MG63 (cell line): ENCODE results near the gene FOXP1. TPM values are rescaled to one million over a fixed set of nuclear protein-coding genes. Genes with fewer than 3 reads are reported as not detected.

ENCODE experiments used
- DNase-seq: peaks from one replicate; pipeline ENCODE4 v3.0.0-alpha.2; 2020
- H3K27me3 ChIP-seq: fragments of 250-450 bp; sonication (Bioruptor Pico); 2 replicates; pipeline ENCODE4 v1.5.1; 2020; ENCODE audit warnings: mild to moderate bottlenecking, moderate library complexity
- H3K36me3 ChIP-seq: fragments of 250-450 bp; sonication (Bioruptor Pico); 2 replicates; pipeline ENCODE4 v1.5.1; 2020; ENCODE audit warnings: mild to moderate bottlenecking, moderate library complexity
- H3K4me3 ChIP-seq: fragments of 250-450 bp; sonication (Bioruptor Pico); 2 replicates; pipeline ENCODE4 v1.5.1; 2020; ENCODE audit warnings: mild to moderate bottlenecking, moderate library complexity
- H3K9me3 ChIP-seq: fragments of 250-450 bp; sonication (Bioruptor Pico); 2 replicates; pipeline ENCODE4 v1.5.1; 2020; ENCODE audit warnings: mild to moderate bottlenecking, moderate library complexity
- total RNA-seq: library from RNA; depleted of rRNA; stranded (reverse); fragments of >200 nt; shearing (Covaris generic); gene quantifications from 2 replicates; pipeline ENCODE4 v1.2.3, GENCODE V29; 2014; ENCODE audit warnings: low replicate concordance

The FOXP1 gene
- total RNA-seq, 1 experiment from 2014 or later: 15.0 TPM

DNA sequence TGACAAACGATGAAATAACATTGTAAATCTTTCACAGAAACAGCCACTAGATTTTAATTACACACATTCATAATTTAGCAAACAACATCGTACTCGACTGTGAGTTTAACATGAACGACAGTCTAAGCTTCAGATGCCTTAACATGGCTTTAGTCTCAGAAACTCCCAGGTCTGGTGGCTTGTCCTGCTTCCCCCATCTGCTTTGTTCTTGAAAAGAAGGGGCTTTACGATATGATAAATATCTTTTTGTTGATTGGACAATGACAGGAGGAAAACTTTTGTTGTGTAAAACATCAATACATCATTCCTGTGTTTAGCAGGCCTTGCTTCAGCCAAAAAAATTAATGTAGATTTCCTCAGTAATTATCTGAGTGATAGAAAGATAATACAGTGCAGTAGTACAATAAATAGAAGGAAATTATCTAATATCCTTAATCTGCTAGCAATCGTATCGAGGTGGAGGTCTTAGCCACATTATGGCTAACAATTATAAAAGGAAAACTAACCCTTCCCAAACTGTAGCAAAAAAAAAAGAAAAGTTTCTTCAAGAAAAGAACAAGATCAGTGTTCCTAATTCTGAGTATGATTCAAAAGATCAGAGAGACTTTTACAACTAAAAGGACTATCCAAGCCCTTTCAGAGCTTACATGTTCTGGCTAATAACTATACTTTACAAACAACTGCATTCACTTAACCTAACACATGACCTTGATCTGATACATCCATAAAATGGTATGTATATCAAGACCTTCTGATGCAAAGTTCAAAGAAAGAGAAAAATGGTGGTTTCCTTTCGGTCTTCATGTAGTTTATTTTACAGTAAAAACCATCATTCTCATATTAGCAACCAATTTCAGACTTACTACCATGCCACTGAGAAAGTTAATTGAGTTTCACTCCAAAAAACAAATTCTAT is 535.7 kb downstream of the FOXP1 start:
- Histone ChIP-seq H3K4me3 (no peak overlapping the region), H3K27me3 (no peaks in the 10 kb centered on the region), H3K9me3 (no peaks in the 10 kb centered on the region), H3K36me3 (peaks cover 15% of the 10 kb centered on the region)
- DNase-seq: no peak

DNA sequence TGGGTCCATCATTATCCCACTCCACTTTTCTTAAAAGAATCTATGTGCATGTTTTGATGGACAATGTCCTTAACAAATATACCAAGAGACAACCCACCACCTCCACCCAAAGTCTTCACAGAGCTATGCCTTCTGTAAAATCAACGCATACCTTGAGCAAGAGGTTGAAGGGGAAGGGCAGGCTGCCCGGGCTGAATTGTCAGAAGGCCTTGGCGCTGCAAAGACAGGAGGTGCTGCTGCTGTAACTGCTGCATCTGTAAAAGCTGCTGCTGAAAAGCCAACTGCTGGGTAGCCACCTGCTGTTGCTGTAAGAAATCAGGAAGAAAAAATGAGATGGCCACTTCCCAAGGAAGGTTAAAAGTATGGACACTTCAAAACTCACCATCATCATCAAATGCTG is 536.7 kb downstream of the FOXP1 start:
- no peak for DNase-seq
- Histone ChIP-seq H3K36me3 (peaks cover 15% of the 10 kb centered on the region), H3K4me3 (no peak overlapping the region), H3K9me3 (no peaks in the 10 kb centered on the region), H3K27me3 (no peaks in the 10 kb centered on the region)

DNA sequence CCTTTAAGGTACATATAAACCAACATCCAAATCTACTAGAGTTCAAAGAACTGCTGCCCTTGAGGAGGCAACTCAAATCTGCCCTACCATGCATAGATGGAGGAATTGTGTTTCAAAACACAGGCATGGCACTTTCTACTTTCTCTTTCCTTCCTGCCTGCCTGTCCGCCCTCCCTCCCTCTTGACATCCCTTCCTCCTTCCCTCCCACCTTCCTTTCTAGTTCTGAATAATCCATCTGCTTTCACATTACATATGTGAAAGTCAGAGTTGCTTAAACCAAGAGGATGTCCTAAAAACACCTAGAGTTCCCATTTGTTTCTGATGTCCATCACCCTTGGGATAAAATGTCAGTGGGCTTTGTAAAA is 537.6 kb downstream of the FOXP1 start:
- Histone ChIP-seq H3K27me3 (no peaks in the 10 kb centered on the region), H3K36me3 (peaks cover 17% of the 10 kb centered on the region), H3K4me3 (no peak overlapping the region), H3K9me3 (no peaks in the 10 kb centered on the region)
- no peak for DNase-seq

DNA sequence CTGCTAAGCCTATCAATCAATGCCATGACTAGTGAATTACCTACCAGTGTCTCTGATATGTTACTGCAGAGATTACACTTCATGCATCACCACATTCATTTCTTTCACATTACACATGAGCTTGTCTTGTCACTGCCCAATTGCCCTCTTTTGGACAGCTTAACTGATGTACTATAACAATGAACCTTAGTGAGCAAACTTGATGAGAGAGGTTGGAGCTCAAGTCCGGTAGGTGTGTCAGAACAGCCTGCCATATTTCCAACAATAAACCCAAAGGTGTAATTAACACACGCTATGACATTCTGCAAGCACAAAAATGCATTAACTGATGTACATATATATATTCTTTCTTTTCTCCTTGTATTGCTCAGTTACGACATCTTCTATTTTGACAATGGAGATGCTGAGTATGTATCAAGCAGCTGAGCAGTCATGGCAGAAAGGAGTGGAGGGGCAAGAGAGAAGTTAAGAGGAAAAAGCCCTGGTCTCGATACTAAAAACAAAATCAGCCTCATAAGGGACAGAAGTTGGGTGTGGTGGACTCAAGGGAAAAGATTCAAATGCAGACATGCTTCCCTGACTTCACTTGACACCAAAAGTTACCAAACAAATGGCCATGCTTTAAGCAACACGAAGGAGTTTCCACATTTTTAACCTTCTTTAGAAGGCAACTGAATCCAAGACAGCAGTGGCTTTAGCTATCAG is 538.2 kb downstream of the FOXP1 start:
- no peak overlapping the region for H3K4me3 ChIP-seq
- DNase-seq: no peak
- H3K27me3 ChIP-seq: no peaks in the 10 kb centered on the region
- H3K9me3 ChIP-seq: no peaks in the 10 kb centered on the region
- H3K36me3 ChIP-seq: peaks cover 17% of the 10 kb centered on the region

- no peaks in the 10 kb centered on the region for H3K9me3 ChIP-seq
- H3K27me3 ChIP-seq: no peaks in the 10 kb centered on the region
- H3K4me3 ChIP-seq: no peak overlapping the region
- peaks cover 27% of the 10 kb centered on the region for H3K36me3 ChIP-seq
- no peak for DNase-seq
These were observed 540.8 kb downstream of the FOXP1 start for GRCh38 chr3:71042759-71043158.

- Histone ChIP-seq H3K9me3 (no peaks in the 10 kb centered on the region), H3K4me3 (no peak overlapping the region), H3K36me3 (peaks cover 28% of the 10 kb centered on the region), H3K27me3 (no peaks in the 10 kb centered on the region)
- DNase-seq: no peak
These were observed 542.2 kb downstream of the FOXP1 start for GRCh38 chr3:71041371-71041770.

DNA sequence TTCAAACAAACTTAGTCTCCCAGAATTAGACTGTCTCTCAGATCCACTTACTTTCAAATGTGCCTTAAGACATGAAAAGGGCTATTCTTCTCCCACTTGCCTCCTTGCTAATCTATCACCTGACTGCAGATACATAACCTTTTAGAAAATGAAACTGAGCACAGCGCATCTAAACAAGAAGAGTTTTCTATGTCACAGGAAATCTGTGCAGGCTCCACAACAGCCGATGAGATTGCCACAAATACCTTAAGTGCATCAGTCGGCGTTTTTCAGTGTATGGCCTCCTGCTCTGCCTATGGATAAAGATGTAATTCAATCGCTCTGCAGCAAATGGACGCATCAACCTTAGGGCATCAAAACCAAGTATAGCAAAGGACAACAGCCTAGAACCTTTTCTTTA is 544.2 kb downstream of the FOXP1 start:
- H3K9me3 ChIP-seq: no peaks in the 10 kb centered on the region
- no peak overlapping the region for H3K4me3 ChIP-seq
- H3K36me3 ChIP-seq: peaks cover 29% of the 10 kb centered on the region
- no peak for DNase-seq
- no peaks in the 10 kb centered on the region for H3K27me3 ChIP-seq

DNA sequence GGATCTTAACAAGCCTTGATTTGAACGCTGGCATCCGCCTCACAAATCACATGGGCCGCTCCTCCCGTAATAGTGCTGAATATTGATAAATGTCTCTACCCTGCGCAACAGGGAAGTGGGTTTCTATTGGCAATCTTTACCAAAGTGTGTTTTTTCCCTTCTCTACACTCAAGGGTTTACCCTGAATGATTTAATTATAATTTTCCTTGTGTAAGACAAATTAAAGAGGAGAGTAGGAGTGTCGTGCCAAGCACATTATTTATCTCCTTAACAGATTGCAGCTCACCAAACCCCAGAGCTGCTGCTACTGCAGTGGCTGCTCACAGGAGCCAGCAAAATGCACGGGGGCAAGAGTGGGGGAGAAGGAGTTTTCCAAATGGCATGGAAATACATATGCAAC is 545.8 kb downstream of the FOXP1 start:
- Histone ChIP-seq H3K36me3 (peaks cover 29% of the 10 kb centered on the region), H3K4me3 (no peak overlapping the region), H3K27me3 (no peaks in the 10 kb centered on the region), H3K9me3 (no peaks in the 10 kb centered on the region)
- DNase-seq: no peak

GRCh38 chr3:71035886-71036285 is 547.6 kb downstream of the FOXP1 start:
- no peaks in the 10 kb centered on the region for H3K27me3 ChIP-seq
- H3K36me3 ChIP-seq: peaks cover 25% of the 10 kb centered on the region
- H3K4me3 ChIP-seq: no peak overlapping the region
- H3K9me3 ChIP-seq: no peaks in the 10 kb centered on the region
- no peak for DNase-seq

- DNase-seq: peak; percentile 36
- peaks cover 20% of the 10 kb centered on the region for H3K36me3 ChIP-seq
- H3K27me3 ChIP-seq: no peaks in the 10 kb centered on the region
- no peak overlapping the region for H3K4me3 ChIP-seq
- no peaks in the 10 kb centered on the region for H3K9me3 ChIP-seq
These were observed 548.2 kb downstream of the FOXP1 start for GRCh38 chr3:71035314-71035713.

DNA sequence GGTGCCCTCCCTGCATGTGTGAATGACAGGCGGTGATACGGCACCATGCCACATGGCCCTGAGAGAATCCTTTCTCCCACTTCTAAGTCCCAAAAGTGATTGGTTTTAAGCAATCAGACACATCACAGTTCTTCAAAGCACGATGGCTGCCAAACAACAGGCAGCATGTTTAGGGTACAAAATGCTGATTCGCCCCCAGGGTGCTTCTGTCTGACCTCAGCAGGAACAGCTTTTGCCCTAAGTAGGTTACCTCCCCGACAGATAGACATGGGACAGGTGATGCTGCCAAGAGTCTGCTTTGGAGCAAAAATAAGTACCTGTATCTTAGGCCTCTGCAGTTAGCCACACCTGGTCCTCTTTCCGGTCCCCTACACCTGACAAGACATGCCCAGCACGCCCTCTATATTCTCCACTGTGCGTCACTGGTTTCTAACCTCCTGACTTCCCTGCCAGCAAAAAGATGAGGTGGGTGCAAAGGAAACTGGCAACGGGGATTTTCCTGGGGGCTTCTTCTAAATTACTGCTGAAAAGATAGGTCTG is 549.8 kb downstream of the FOXP1 start:
- no peaks in the 10 kb centered on the region for H3K27me3 ChIP-seq
- peaks cover 8% of the 10 kb centered on the region; the same call in 1 of the 2 replicates for H3K36me3 ChIP-seq
- DNase-seq: no peak
- H3K9me3 ChIP-seq: no peaks in the 10 kb centered on the region
- no peak overlapping the region for H3K4me3 ChIP-seq

- Histone ChIP-seq H3K27me3 (no peaks in the 10 kb centered on the region), H3K4me3 (no peak overlapping the region), H3K36me3 (0 out of 2 replicates have a peak, but pooled peaks cover 3% of the 10 kb centered on the region), H3K9me3 (no peaks in the 10 kb centered on the region)
- no peak for DNase-seq
These were observed 551.5 kb downstream of the FOXP1 start for GRCh38 chr3:71031914-71032521.

DNA sequence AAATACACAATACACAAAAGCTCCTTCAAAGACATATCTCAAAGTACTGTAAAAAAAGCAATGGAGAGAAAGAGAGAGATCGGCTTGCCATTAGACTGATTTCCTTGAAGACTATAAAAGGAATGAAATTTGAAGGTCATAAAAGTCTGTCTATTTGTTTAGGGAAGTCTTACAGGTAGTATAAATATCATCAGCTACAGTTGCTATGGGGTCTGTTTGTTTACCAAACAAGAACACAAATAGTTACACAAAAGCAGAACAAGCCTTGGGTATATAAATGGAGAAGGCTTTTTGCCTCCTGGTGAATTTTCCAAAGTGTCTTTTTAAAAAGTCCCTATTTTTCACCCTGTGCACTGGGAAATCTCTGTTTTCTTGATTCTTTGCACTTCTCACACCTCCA is 552.3 kb downstream of the FOXP1 start:
- Histone ChIP-seq H3K9me3 (no peaks in the 10 kb centered on the region), H3K4me3 (no peak overlapping the region), H3K27me3 (no peaks in the 10 kb centered on the region), H3K36me3 (no peaks in the 10 kb centered on the region)
- DNase-seq: no peak

DNA sequence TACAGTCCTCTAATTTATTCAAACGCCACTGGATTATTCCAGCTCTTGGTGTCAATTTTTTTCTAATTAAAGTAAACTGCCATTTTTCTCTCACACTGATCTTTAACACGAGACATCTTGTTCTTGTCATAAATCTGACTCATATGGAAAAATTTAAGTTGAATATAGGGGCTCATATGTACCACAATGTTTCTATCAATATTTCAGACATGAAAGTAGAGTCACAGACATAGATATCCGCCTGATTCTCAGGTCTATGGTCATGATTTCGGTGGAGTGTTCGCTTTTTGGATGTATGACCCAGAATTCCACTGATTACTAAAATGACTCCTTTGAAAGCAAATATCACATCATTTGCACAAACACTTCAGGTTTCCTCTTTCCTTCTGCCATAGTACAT is 552.8 kb downstream of the FOXP1 start:
- H3K4me3 ChIP-seq: no peak overlapping the region
- no peaks in the 10 kb centered on the region; the same call in 1 of the 2 replicates for H3K36me3 ChIP-seq

GRCh38 chr3:71029770-71030169 is 553.8 kb downstream of the FOXP1 start:
- H3K27me3 ChIP-seq: no peaks in the 10 kb centered on the region
- no peak overlapping the region for H3K4me3 ChIP-seq
- DNase-seq: no peak
- H3K9me3 ChIP-seq: no peaks in the 10 kb centered on the region
- H3K36me3 ChIP-seq: no peaks in the 10 kb centered on the region; the same call in 1 of the 2 replicates

More for the DNA sequence above, 552.8 kb downstream of the FOXP1 start:
- H3K27me3 ChIP-seq: no peaks in the 10 kb centered on the region
- no peaks in the 10 kb centered on the region for H3K9me3 ChIP-seq
- no peak for DNase-seq

DNA sequence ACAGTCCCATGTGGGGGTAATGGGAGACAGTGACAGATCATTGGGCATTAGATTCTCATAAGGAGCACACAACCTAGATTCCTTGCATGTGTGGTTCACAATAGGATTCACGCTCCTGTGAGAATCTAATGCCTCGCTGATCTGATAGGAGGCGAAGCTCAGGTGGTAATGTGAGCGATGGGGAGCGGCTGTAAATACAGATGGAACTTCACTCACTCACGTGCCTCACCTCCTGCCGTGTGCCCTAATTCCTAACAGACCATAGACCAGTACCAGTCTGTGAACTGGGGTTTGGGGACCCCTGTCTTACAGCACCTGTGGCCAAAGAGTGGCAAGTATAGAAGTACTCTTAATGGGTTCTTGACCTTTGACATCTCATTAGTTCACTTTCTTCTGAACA is 554.7 kb downstream of the FOXP1 start:
- H3K27me3 ChIP-seq: no peaks in the 10 kb centered on the region
- H3K36me3 ChIP-seq: no peaks in the 10 kb centered on the region; the same call in 1 of the 2 replicates
- H3K4me3 ChIP-seq: no peak overlapping the region
- H3K9me3 ChIP-seq: no peaks in the 10 kb centered on the region
- DNase-seq: no peak

GRCh38 chr3:71028184-71028583 is 555.3 kb downstream of the FOXP1 start:
- DNase-seq: no peak
- no peaks in the 10 kb centered on the region for H3K27me3 ChIP-seq
- H3K9me3 ChIP-seq: no peaks in the 10 kb centered on the region
- H3K36me3 ChIP-seq: no peaks in the 10 kb centered on the region; the same call in 1 of the 2 replicates
- H3K4me3 ChIP-seq: no peak overlapping the region
